H1 (cell line): ENCODE results near the gene SLC4A1AP. TPM values are rescaled to one million over a fixed set of nuclear protein-coding genes. Genes with fewer than 3 reads are reported as not detected.

Experiments
- CTCF ChIA-PET: fragments of 300-600 bp; sonication (Branson Sonifier 250); formaldehyde crosslinking; loops from one replicate; lab custom pipeline; 2021; ENCODE audit not compliant: partially characterized antibody; lab: Charles Lee
- POLR2A ChIA-PET: fragments of 300-600 bp; sonication (Branson Sonifier 250); formaldehyde crosslinking; loops from one replicate; lab custom pipeline; 2021; ENCODE audit warnings: inconsistent platforms; ENCODE audit not compliant: partially characterized antibody; lab: Charles Lee
- DNase-seq, 2 experiments: peaks; one replicate each; pipeline versions ENCODE4 v3.0.0 to v3.0.0-alpha.2; 2010 to 2022; ENCODE audit warnings: low spot score in 2 of 2, low read depth in 1 of 2, mixed read lengths in 1 of 2
- FAIRE-seq: peaks from 2 replicates; lab custom pipeline; 2011; peaks lifted over from hg19 to GRCh38; lab: Jason Lieb, UNC
- H2AFZ ChIP-seq: 2 replicates; pipeline ENCODE4 v1.8.1; 2012; ENCODE audit warnings: low read length, inconsistent platforms
- H2AK5ac ChIP-seq: 2 replicates; pipeline ENCODE4 v1.6.1; 2013; ENCODE audit warnings: low read depth, low read length
- H2BK120ac ChIP-seq: replicated peaks from 2 replicates; pipeline ENCODE3; 2013; ENCODE audit warnings: low read depth, low read length, inconsistent platforms
- H2BK12ac ChIP-seq: 2 replicates; pipeline ENCODE4 v1.6.1; 2013; ENCODE audit warnings: low read depth, low read length
- H2BK15ac ChIP-seq: 2 replicates; pipeline ENCODE4 v1.6.1; 2013; ENCODE audit warnings: low read length
- H2BK20ac ChIP-seq: 2 replicates; pipeline ENCODE4 v1.6.1; 2013; ENCODE audit warnings: low read length
- H2BK5ac ChIP-seq: 2 replicates; pipeline ENCODE4 v1.6.1; 2013; ENCODE audit warnings: low read depth, low read length
- H3K14ac ChIP-seq: 2 replicates; pipeline ENCODE4 v1.6.1; 2013; ENCODE audit warnings: inconsistent platforms; ENCODE audit not compliant: insufficient read length
- H3K18ac ChIP-seq: 2 replicates; pipeline ENCODE4 v1.6.1; 2013; ENCODE audit warnings: low read length; ENCODE audit errors: extremely low read depth
- H3K23ac ChIP-seq: 2 replicates; pipeline ENCODE4 v1.6.1; 2013; ENCODE audit warnings: inconsistent platforms; ENCODE audit not compliant: insufficient read length
- H3K23me2 ChIP-seq: 2 replicates; pipeline ENCODE4 v1.6.1; 2013; ENCODE audit warnings: low read depth, low read length
- H3K27ac ChIP-seq: 2 replicates; pipeline ENCODE4 v1.6.1; 2011; ENCODE audit warnings: low read depth, low read length, inconsistent platforms
- H3K27me3 ChIP-seq, 4 experiments: replicated peaks in 1 of 4; 1 replicate in 1 of 4; 2 replicates in 3 of 4; pipeline versions ENCODE4 v1.6.1 to v1.8.1; 2011 to 2013; ENCODE audit warnings: low read length in 3 of 4, mild to moderate bottlenecking in 3 of 4, inconsistent platforms in 2 of 4, mixed read lengths in 2 of 4, moderate library complexity in 1 of 4; ENCODE audit not compliant: control insufficient read depth in 3 of 4, insufficient read depth in 3 of 4; ENCODE audit errors: extremely low read depth in 1 of 4
- H3K36me3 ChIP-seq, 4 experiments: 2 replicates each; pipeline versions ENCODE4 v1.6.1 to v1.8.1; 2011 to 2013; ENCODE audit warnings: mild to moderate bottlenecking in 4 of 4, low read length in 3 of 4, moderate library complexity in 2 of 4, control low read depth in 1 of 4, inconsistent platforms in 1 of 4; ENCODE audit not compliant: insufficient read depth in 4 of 4, control insufficient read depth in 2 of 4
- H3K4ac ChIP-seq: replicated peaks from 2 replicates; pipeline ENCODE3; 2013; ENCODE audit warnings: low read length, low read depth, mixed read lengths, inconsistent platforms; ENCODE audit not compliant: insufficient read length
- H3K4me1 ChIP-seq, 4 experiments: replicated peaks in 1 of 4; 1 replicate in 1 of 4; 2 replicates in 3 of 4; pipeline versions ENCODE4 v1.6.1 to v1.8.1; 2011 to 2013; ENCODE audit warnings: low read length in 3 of 4, inconsistent platforms in 2 of 4, mixed read lengths in 1 of 4; ENCODE audit not compliant: insufficient read depth in 4 of 4, control insufficient read depth in 3 of 4
- H3K4me2 ChIP-seq, 2 experiments: 2 replicates each; pipeline versions ENCODE4 v1.6.1 to v1.8.1; 2011 to 2013; ENCODE audit warnings: low read depth in 2 of 2, low read length in 2 of 2, control low read depth in 1 of 2, inconsistent platforms in 1 of 2, mild to moderate bottlenecking in 1 of 2; ENCODE audit not compliant: insufficient read depth in 1 of 2
- H3K4me3 ChIP-seq, 4 experiments: fragments of 200-600, 300-600 bp in 1 of 4; sonication (generic), shearing (Covaris generic), sonication (Bioruptor Twin) in 1 of 4; 2 replicates each; pipeline versions ENCODE4 v1.5.1 to v1.8.1; 2011 to 2016; ENCODE audit warnings: low read length in 4 of 4, low read depth in 3 of 4, control low read depth in 2 of 4, inconsistent platforms in 2 of 4, mild to moderate bottlenecking in 2 of 4, mixed read lengths in 1 of 4, moderate library complexity in 1 of 4; ENCODE audit not compliant: insufficient read depth in 2 of 4; ENCODE audit errors: extremely low read depth in 1 of 4
- H3K56ac ChIP-seq: replicated peaks from 2 replicates; pipeline ENCODE3; 2013; ENCODE audit warnings: low read depth, mild to moderate bottlenecking, mixed read lengths, low read length, inconsistent platforms; ENCODE audit not compliant: insufficient read length
- H3K79me1 ChIP-seq: 2 replicates; pipeline ENCODE4 v1.6.1; 2013; ENCODE audit warnings: low read depth, low read length, control low read depth
- H3K79me2 ChIP-seq, 2 experiments: 2 replicates each; pipeline versions ENCODE4 v1.6.1 to v1.8.1; 2012 to 2013; ENCODE audit warnings: low read length in 2 of 2, mild to moderate bottlenecking in 2 of 2, inconsistent platforms in 1 of 2; ENCODE audit not compliant: insufficient read depth in 2 of 2, control insufficient read depth in 1 of 2
- H3K9ac ChIP-seq, 4 experiments: replicated peaks in 1 of 4; 1 replicate in 1 of 4; 2 replicates in 3 of 4; pipeline versions ENCODE4 v1.6.1 to v1.8.1; 2011 to 2013; ENCODE audit warnings: low read depth in 3 of 4, low read length in 3 of 4, control low read depth in 2 of 4, mild to moderate bottlenecking in 2 of 4, moderate library complexity in 2 of 4, inconsistent platforms in 1 of 4; ENCODE audit errors: extremely low read depth in 1 of 4
- H3K9me3 ChIP-seq, 2 experiments: 2 replicates each; pipeline versions ENCODE4 v1.6.1 to v1.8.1; 2012 to 2013; ENCODE audit warnings: mild to moderate bottlenecking in 2 of 2, moderate library complexity in 2 of 2, control low read depth in 1 of 2, inconsistent platforms in 1 of 2, low read depth in 1 of 2, low read length in 1 of 2, mixed read lengths in 1 of 2; ENCODE audit not compliant: insufficient read depth in 2 of 2
- H4K20me1 ChIP-seq, 2 experiments: replicated peaks in 1 of 2; 2 replicates each; pipeline versions ENCODE3 to v1.8.1; 2011 to 2013; ENCODE audit warnings: inconsistent platforms in 2 of 2, low read length in 2 of 2, mild to moderate bottlenecking in 1 of 2; ENCODE audit not compliant: insufficient read depth in 2 of 2, control insufficient read depth in 1 of 2
- H4K5ac ChIP-seq: 2 replicates; pipeline ENCODE4 v1.6.1; 2013; ENCODE audit warnings: low read length, low read depth, mixed read lengths, inconsistent platforms; ENCODE audit not compliant: insufficient read length
- H4K8ac ChIP-seq: 2 replicates; pipeline ENCODE4 v1.8.0; 2013; ENCODE audit warnings: mild to moderate bottlenecking, moderate library complexity, low read length, inconsistent platforms; ENCODE audit not compliant: insufficient read depth; ENCODE audit errors: extremely low read depth
- H4K91ac ChIP-seq: replicated peaks from 2 replicates; pipeline ENCODE3; 2013; ENCODE audit warnings: low read length, mixed read lengths, inconsistent platforms; ENCODE audit not compliant: insufficient read length
- JUND ChIP-seq: IDR thresholded peaks from 2 replicates; pipeline ENCODE4 v1.6.1; 2011; ENCODE audit warnings: mild to moderate bottlenecking, improper control_type of control experiment, low read length
- WGBS, 2 experiments: shearing (Covaris generic) in 1 of 2; methylation state at CpG; one replicate each; pipeline versions ENCODE4 v1.1.6 to v1.1.7; 2013 to 2015; ENCODE audit warnings: low lambda C conversion rate in 2 of 2, mixed read lengths in 2 of 2, inconsistent platforms in 1 of 2, low coverage in 1 of 2, missing lambda C conversion rate in 1 of 2; ENCODE audit not compliant: insufficient replicate concordance in 2 of 2, insufficient coverage in 1 of 2, insufficient read length in 1 of 2; ENCODE audit errors: extremely low coverage in 1 of 2, missing lambda C conversion rate in 1 of 2; 5-methylcytosine and 5-hydroxymethylcytosine counted together
- polyA plus RNA-seq, 7 experiments: library from polyadenylated mRNA; depleted of rRNA in 3 of 7; stranded (reverse) in 5 of 7; unstranded in 2 of 7; fragments of >200 nt in 5 of 7; fragments of 200-250 nt in 2 of 7; gene quantifications; 1 replicate in 5 of 7; 2 replicates in 1 of 7; 4 replicates in 1 of 7; pipeline versions ENCODE4 v1.2.1 to v1.2.3, GENCODE V29; 2011 to 2013; ENCODE audit warnings: missing spikeins in 2 of 7, mixed read lengths in 2 of 7
- total RNA-seq: library from RNA; stranded (reverse); fragmentation: NEBNext Ultra II Directional; extraction: Animal tissue kit (Norgen Biotek cat#: 25700); gene quantifications from 2 replicates; pipeline ENCODE4 v1.2.1, GENCODE V29; 2021

The SLC4A1AP gene
- total and polyA plus RNA-seq, 2 of the 8 experiments (the other 6 are each of a cell fraction or from before 2014, with no cell fraction given): 8.1 to 18.4 TPM

- Histone ChIP-seq H3K4ac (no peak overlapping the region), H3K79me2 (no peaks in the 10 kb centered on the region), H3K4me3 (no peak overlapping the region), H3K23ac (no peak overlapping the region), H2BK12ac (no peak overlapping the region), H3K9me3 (no peaks in the 10 kb centered on the region), H4K91ac (no peak overlapping the region), H3K27me3 (no peaks in the 10 kb centered on the region), H2BK120ac (no peak overlapping the region), H4K8ac (no peak overlapping the region), H3K4me1 (no peaks in the 10 kb centered on the region), H2BK15ac (no peak overlapping the region), H2AK5ac (no peak overlapping the region), H3K56ac (no peak overlapping the region), H2AFZ (no peak overlapping the region), H3K4me2 (no peak overlapping the region), H4K5ac (no peak overlapping the region), H3K79me1 (no peaks in the 10 kb centered on the region), H4K20me1 (peaks cover 0 to 2% of the 10 kb centered on the region in 2 experiments), H3K23me2 (no peaks in the 10 kb centered on the region), H3K14ac (no peak overlapping the region), H3K36me3 (peaks cover 5 to 33% (median 9%) of the 10 kb centered on the region in 4 experiments; a peak in 7 of 8 replicates), H2BK20ac (no peak overlapping the region), H2BK5ac (no peak overlapping the region), H3K27ac (no peak overlapping the region), H3K18ac (no peak overlapping the region), H3K9ac (no peak overlapping the region)
- no peak for TF ChIP-seq JUND
- FAIRE-seq (no peak), DNase-seq (no peak)
- POLR2A ChIA-PET: interaction anchor here (1.0 kb wide), 1 partner anchor 8 kb away, joined by 3 read pairs; the partner anchor contains the start of genes SLC4A1AP and SUPT7L
- CTCF ChIA-PET: interaction anchor here (5.0 kb wide), 1 partner anchor 12 kb away, joined by 25 read pairs; no protein-coding TSS in a partner anchor
- 92% methylated on average over 4 of the region's 4 CpGs; no CpG with 5 or more reads in 1 of the 2 experiments for WGBS, 2 experiments
These were observed 7.5 kb downstream of the SLC4A1AP start for GRCh38 chr2:27671235-27671634.
